GM18508 (cell line): ENCODE measurements around the gene JPT2.
"Not testable (repeated sequence)": the region's sequence is repeated elsewhere in the genome, so short reads cannot be mapped to it uniquely, and the experiment has no call there.

ENCODE experiments used
- ATAC-seq: cut with Tn5 transposase; IDR thresholded peaks from one replicate; pipeline ENCODE4 v1.9.1; 2021; ENCODE audit warnings: moderate number of reproducible peaks; ENCODE audit not compliant: insufficient read depth, unreplicated experiment

The JPT2 gene

DNA sequence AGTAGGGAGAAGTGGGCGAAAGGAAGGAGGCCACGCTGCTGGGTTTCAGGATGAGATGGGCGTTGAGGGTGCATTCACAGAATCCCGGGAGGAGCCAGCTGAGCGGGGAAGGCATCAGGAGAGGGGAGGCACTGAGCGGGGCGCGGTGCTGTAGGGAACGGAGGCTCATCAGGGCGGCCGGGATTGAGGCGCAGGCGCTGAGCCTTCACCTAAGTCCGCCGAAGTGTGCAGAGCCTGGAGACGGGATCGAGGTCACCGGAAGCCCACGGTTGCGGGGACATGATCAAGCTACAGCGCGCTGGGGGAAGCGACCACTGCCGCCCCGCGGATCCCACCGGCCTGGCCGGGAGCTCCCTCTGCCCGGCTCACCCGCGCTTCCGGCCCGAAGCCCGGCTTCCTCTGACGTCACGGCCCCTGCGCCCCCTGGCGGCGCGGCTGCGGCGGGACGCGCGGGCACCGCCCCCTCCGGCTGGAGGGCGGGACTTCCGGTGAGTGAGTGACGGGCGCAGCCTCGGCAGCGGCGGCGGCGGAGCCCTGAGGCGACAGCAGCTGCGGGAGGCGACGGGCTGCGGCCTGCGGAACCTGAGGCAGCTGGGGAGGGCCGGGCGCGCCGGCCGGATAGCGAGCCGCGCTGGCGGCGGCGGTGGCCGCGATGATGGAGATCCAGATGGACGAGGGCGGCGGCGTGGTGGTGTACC, 27.8 kb downstream of the JPT2 start, which contains the start of gene MAPK8IP3:
Gene MAPK8IP3, plus strand, starts transcription at position 508 of the 698 bp plus-strand sequence. Its CDS starts 145 bp downstream, at position 653.
- ATAC-seq = peak; percentile 39

DNA sequence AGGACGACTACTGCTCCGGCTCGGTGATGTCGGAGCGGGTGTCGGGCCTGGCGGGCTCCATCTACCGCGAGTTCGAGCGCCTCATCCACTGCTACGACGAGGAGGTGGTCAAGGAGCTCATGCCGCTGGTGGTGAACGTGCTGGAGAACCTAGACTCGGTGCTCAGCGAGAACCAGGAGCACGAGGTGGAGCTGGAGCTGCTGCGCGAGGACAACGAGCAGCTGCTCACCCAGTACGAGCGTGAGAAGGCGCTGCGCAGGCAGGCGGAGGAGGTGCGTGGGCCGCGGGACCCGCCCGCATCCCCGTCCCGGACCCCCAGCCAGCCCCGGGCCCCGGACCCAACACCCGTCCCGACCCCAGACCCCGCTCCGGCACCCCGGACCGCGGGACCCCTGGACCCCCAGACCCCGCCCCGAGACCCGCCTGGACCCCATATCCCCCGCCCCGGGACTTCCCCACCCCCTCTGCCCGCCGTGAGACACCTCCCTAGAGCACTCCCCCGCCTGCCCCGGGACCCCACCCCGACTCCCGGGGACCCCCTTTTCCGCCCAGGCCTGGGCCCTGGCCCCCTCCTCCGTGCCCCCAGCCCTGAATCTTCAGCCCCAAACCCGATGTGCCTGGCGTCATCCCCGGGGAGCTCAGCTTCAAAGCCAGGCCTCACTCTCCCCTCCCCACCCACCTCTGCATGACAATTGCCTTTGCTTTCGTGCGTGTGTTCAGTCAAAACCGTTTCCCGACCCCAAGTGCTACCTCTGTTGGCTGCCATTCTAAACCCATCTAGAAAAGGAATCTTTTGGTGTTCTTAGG, 28.5 kb downstream of the JPT2 start:
- no peak for ATAC-seq

DNA sequence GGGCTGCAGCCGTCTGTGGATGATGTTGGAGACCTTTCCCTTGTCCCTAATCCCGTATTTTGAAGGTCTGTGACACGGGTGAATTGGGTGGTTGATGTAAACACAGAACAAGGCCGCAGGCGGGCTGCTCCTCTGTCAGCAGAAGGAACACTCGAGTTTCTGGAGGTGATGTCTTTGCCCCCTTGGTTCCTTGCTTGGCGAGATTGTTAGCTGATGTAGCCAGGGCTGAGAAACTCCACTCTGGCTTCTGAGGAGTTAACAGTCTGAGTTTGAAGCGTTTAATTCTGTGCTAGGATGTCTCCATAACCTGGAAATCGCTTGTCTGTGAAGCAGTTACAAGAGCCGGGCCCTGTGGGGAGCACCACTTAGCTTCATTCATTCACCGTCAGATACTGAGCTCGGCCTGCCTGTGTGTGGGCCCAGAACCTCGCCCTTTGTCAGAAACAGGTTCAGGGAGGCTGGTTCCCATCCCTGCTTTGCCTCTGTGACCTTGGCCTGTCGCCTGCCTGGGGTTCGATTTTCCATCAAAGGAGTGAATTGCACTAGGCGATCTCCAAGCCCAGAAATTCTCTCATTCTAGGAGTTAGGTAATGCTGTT, 29.2 kb downstream of the JPT2 start:
- no peak for ATAC-seq

DNA sequence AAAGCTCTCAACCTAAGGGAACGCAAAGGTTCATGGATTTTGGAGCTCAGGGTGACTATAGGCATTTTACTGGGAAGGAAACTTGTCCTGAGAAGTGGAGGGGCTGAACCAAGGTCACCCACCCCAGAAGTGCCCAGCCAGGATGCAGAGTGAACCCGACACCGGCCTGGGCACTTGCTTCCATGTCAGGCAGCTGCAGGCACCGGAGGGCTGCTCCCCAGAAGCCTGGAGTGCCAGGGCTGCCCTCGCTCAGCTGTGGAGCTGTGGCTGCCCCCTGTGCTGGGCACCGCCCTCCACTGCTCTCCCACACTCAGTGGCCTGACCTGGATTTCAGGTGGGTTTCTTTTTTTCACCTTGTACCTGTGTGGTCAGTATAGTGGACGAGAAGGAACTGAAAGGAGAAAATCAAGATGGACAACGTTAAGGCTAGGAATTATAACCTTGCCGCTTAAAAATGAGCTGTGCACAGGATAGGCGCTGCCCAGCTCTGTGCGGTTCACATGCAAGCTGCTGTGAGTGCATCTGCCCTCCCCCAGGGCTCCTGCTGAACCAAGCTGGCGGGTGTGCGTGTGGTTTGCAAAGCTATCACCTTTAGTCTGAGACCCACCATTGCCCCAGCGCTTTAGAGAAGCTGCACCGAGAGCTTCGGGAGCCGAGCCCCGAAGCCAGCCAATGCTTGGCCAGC, 30.1 kb downstream of the JPT2 start:
- no peak for ATAC-seq

DNA sequence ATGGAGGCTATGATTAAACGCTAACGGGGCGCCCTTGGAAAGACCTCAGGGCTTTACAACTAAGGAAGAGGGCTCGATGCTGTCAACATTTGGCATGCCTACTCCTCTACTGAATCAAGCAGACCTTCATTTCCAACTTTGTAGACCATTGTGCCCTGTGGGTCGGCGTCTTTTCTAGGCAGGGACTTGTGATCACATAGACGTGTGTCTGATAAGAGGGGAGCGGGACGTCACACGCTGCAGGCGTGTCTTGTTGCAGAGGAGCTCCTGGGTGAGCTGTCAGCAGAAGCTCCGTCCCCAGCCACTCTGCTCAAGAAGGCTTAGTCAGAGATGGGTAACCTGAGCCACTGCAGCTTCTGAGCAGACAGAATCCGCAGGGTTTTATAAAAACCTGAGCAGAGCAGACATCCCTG, 30.7 kb downstream of the JPT2 start:
- ATAC-seq = no peak

DNA sequence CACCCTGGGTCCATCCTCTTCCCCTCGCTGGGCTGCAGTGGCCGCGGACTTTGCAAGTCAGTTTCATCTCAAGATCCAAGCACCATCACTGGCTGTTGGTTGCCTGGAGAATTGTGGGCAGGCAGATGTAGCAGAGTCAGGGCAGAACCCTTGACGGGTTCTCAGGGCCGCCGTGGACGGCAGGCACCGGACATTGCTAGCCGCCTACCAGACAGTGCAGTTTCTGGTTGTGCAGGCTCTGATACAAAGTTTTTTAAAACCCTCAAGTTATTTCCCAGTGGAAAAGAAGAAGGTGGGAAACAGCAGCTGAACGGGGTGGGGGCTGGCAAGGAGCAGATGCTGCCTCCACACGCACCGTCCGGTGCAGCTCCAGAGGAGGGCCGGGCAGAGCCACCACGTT, 31.3 kb downstream of the JPT2 start:
- ATAC-seq = no peak

DNA sequence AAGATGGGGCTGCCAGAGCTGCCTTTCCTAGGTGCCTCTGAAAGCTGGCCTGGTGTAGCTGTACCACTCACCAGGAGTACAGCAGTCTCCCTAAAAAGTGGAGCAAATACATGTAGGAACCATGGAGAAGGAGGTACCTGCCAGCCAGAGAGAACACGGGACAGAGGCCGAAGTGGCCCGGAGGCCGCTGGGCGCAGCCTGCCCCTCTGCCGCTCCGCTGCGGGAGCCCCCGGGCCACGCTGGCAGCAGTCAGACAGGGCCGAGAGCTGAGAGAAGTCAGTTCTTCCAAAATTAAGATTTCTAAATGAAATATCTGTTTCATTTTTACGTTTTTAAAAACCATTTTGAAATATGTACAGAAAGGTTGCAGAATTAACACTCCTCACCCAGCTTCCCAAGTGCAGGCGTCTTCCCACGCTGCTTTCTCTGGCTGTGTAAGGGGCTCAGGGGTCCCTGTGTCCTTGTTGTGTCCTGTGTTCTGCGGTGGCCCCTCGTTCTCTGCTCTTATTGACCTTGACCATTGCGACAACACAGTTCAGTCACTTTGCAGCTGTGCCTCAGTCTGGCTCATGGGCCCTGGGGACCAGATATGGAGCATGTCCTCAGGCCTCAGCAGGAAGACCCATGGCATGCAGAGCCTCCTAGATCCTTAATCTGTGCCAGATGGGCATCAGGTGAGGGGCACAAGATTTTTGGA, 32.9 kb downstream of the JPT2 start:
- ATAC-seq = no peak

DNA sequence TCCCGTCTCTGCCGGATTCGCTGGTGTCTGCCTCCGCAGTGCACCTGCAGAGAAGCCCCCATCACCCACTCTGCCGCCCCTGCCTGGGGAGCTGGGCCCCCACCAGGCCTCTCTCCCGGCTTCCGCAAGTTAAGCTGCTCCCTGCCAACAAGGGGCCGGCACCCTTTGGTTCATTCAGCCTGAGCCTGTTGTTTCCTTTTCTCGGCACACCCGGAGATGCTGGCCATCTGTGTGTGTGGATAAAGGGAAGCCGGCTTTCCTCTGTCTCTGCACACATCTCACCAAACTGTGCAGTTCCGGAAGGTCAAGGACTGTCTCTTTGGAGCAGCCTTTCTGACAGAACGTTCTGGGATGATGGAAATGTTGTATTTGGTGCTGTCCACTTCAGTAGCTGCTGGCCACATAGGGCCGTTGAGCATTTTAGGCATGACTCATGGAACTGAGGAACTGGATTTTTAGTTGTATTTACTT, 34.7 kb downstream of the JPT2 start:
- ATAC-seq = no peak

DNA sequence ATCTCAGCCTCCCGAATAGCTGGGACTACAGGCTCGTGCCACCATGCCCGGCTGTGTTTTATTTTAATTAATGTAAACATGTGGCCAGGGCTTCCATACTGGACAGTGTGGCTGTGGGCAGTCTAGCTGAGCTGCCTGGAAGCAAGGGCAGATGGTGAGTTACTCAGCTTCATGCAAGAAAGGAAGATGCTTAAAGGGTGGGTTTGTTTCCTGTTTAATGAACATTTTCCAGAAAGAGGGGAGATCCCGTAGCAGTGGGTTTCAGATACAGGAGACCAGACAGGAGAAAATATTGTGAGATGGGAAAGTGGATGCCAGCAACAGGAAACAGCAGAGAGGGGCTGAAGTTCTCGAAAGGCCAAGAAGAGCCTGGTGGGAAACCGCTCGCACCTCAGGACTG, 35.3 kb downstream of the JPT2 start:
- ATAC-seq = no peak

DNA sequence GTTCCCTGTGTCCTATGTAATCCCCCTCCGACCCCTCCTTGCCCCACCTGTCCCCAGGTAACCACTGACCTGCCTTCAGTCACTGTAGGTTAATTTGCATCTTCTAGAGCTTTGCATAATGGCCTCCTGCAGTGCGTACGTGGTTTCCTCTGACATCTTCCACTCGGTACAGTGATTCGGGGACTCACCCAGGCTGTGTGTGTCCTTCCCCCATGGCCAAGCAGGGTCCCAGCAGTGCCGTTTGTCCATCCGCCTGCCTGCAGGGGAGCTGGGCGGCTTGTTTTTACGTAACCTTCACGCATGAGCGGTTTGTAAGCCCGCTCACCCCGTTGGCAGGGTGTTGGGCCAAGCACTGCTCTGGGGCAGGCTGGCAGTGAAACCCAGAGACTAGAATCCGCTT, 35.9 kb downstream of the JPT2 start:
- ATAC-seq = no peak

DNA sequence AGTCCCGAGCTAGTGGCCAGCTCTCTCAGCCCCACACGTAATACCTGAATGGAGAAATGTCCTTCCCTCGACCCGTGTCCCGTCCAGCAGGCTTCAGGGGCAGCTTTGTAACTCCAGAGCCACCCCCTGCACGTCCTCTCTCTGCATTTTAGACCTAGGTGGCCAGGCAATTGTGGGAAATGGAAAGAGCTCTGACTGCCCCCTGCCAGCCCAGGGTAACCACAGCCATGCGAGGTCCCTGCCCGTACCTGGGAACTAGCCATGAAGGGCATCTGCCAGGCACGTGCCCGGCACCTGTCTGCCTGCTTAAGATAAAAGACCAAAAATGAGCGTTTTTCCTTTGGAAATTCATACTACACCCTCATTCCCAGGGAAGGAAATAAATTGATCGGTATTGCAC, 37.1 kb downstream of the JPT2 start:
- ATAC-seq = no peak

DNA sequence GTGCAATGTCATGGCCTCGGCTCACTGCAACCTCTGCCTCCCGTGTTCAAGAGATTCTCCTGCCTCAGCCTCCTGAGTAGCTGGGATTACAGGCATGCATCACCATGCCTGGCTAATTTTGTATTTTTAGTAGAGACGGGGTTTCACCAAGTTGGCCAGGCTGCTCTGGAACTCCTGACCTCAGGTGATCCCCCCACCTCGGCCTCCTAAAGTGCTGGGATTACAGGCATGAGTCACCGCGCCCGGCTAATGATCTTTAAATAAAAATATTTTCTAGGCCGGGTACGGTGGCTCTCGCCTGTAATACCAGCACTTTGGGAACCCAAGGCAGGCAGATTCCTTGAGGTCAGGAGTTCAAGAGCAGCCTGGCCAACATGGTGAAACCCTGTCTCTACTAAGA, 40.2 kb downstream of the JPT2 start:
- not testable (repeated sequence) for ATAC-seq

DNA sequence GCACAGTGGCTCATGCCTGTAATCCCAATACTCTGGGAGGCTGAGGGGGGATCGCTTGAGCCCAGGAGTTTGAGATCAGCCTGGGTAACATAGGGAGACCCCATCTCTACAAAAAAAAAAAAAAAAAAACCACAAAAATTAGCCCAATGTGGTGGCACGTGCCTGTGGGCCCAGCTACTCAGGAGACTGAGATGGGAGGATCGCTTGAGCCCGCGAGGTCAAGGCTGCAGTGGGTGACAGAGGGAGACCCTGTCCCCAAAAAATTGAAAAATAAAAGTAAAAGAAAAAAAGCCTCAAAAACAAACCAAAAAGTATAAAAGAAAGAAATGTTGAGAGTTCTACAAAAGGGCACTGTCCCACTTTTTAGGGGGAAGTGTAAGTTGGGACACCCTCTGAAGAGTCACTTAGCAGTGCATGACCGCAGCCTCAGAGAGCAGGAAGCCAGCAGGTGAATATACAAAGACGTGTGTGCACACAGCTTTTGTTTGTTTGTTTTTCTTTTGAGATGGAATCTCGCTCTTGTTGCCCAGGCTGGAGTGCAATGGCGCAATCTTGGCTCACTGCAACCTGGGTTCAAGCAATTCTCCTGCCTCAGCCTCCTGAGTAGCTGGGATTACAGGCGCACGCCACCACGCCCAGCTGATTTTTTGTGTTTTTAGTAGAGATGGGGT, 41.6 kb downstream of the JPT2 start:
- ATAC-seq = not testable (repeated sequence)

DNA sequence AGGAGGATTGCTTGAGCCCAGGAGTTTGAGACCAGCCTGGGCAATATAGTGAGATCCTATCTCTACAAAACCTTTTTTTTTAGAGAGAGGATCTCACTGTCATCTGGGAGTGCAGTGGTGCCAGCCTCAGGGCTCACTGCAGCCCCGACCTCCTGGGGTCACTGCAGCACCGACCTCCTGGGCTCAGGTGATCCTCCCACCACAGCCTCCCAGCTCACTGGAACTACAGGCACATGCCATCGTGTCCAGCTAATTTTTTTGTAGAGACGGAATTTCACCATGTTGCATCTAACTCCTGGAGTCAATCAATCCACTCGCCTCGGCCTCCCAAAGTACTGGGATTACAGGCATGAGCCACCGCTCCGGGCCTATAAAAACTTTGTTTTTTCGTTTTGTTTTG, 43.3 kb downstream of the JPT2 start:
- ATAC-seq = no peak

DNA sequence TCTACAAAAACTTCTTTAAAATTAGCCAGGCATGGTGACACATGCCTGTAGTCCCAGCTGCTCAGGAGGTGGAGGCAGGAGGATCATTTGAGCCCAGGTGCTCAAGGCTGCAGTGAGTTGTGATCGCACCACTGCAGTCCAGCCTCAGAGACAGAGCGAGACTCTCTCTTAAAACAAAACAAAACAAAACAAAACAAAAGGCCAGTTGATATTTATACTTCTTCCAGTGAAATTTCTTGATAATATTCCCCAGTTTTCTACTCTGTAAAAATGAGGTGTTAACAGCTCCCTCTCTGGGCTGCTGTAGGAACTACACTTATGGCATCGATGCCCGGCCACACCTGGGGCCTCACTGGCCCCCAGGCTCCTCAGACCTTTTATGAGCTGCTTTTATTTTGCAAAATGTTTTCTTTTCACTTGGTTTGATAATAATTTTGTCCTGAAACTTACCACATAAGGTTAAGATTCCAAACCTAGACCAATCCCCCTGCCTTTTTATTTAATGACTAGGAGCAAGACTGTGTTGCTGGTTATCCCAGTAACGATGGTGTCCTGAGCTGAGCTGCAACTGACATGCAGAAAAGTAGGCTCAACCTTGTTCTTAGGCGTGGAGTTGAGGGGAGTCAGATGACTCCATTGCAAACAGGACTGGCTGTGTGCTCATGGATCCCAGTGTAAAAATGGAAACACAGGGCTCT, 45.5 kb downstream of the JPT2 start:
- no peak for ATAC-seq

DNA sequence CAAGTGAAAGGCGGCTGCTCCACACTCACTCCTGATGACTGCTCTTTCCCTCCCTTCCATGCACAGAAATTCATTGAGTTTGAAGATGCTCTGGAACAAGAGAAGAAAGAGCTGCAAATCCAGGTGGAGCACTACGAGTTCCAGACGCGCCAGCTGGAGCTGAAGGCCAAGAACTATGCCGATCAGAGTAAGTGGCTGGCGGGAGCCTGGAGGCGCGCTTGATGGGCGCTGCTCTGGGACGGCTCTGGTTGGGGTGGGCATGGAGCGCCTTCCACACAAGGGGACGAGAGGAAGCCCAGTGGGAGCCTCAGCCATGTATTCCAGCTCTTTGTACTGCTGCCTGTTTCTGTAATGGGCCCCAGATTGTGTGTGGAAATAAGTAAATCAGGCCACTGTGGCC, 46.4 kb downstream of the JPT2 start:
- no peak for ATAC-seq

DNA sequence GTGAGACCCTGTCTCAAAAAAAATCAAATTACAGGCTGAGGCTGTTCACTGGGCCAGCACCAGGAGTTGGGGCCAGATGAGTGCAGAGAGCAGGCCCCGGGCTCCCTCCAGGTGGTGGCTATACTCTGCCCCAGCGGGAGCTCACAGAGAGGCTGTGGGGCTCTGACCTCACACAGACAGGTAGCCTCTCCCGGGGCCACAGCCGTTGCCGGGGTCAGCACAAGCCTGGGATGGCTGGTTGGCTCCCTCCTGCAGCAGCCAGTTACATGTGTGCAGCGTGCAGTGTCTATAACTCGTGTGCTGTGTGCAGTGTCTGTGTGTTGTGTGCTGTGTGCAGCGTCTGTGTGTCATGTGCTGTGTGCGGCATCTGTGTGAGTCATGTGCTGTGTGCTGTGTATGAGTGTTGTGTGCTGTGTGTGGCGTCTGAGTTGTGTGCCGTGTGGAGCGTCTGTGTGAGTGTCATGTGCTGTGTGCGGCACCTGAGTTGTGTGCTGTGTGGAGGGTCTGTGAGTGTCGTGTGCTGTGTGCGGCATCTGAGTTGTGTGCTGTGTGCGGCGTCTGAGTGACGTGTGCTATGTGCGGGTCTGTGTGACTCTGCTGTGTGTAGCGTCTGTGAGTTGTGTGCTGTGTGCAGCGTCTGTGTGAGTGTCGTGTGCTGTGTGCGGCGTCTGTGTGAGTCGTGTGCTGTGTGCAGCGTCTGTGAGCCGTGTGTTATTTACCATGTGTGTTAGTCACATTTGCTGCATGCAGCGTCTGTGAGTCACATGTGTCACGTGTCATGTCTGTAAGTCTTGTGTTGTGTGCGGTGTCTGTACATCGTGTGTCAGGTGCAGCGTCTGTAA, 48.8 kb downstream of the JPT2 start:
- no peak for ATAC-seq
